ENCODE results near the gene CNTN4.

GRCh38 chr3:2770451-2770850 is 671.8 kb downstream of the CNTN4 start:
- no peak for TF ChIP-seq CTCF (IDR thresholded peaks at IDR 0.05)
- TF ChIP-seq POLR2A (IDR thresholded peaks at IDR 0.05): no peak

Measured in right lobe of liver (tissue), 4 donors.